Measurements from ENCODE around the gene MAP1B. TPM values are rescaled to one million over a fixed set of nuclear protein-coding genes. Genes with fewer than 3 reads are reported as not detected.
A peak's percentile ranks its signal among the peaks of the same experiment; 100 is the strongest.
"Not testable (repeated sequence)": the region's sequence is repeated elsewhere in the genome, so short reads cannot be mapped to it uniquely, and the experiment has no call there.

The MAP1B gene
- total RNA-seq, 4 donors from 2014 or later, result 479 to 654 (median 593) TPM

DNA sequence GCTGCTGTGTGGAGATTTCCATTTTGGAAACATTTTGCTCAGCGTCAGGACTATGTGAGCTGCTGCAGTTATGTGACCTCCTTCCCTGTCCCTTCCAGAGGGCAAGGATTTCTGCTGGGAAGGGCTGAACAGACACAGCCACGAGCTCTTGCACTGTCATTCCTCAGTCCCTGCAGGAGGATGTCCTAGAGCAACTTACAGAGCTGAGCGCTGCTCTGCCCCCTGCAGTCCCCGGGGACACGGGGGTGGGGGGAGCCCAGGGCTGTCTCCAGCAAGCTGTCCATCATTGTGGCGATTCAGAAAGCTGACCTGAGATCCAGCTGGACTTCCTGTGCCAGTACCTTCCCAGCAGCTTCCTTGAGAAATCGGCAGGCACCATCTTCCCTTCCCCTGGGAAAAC is 28.0 kb upstream of the MAP1B start:
- DNase-seq (ENCODE audit: low spot score) (no peak), ATAC-seq (ENCODE audit: low FRiP score) (no peak)
- TF ChIP-seq CTCF (IDR thresholded peaks at IDR 0.05), result no peak

DNA sequence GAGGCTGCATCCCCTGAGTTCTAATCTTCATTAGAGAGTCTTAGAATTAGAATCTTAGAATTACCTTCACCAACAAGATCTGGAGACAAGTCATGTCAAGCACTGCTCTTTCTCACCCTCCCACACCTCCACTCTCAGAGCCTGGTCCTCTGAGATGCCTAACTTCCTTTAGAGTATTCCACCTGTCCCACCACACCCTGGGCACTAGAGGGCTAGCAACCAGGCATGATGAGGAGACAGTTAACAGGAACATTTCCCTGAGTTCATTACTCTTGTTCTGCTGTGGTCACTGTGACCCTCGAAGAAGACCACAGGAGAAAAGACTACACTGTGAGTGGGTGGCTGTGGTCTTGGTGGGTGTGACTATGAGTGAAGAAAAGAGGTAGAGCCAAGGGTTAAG is 25.2 kb upstream of the MAP1B start:
- no peak for TF ChIP-seq CTCF (IDR thresholded peaks at IDR 0.05)
- ATAC-seq (ENCODE audit: low FRiP score) (no peak), DNase-seq (ENCODE audit: low spot score) (no peak)

GRCh38 chr5:72084876-72085275 is 22.4 kb upstream of the MAP1B start:
- TF ChIP-seq CTCF (IDR thresholded peaks at IDR 0.05), result no peak
- ATAC-seq (ENCODE audit: low FRiP score) (no peak), DNase-seq (ENCODE audit: low spot score) (no peak)

DNA sequence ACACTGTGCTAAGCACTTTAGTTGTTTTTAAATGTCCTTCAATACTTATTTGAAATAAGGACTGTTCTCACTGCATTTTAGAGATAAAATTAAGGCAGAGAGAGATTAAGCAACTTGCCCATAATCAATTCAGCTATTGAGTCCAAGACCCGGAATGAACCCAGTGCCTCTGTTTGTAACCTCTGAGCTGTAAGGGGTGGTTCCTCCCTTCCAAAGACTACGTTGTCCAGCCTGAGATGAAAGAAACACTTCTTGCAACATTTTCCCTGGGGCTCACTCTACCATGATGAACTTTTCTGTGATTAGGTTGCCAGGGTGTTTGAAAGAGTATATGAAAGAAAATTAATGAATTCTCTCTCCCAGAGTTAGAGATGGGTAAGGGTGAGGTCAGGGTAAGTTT is 22.0 kb upstream of the MAP1B start:
- ATAC-seq (ENCODE audit: low FRiP score) (peak; percentile 54), DNase-seq (ENCODE audit: low spot score) (no peak)
- no peak for TF ChIP-seq CTCF (IDR thresholded peaks at IDR 0.05)

- not testable (repeated sequence) for DNase-seq (ENCODE audit: low spot score); ATAC-seq (ENCODE audit: low FRiP score)
Observed at GRCh38 chr5:72089713-72090112, 17.6 kb upstream of the MAP1B start.

DNA sequence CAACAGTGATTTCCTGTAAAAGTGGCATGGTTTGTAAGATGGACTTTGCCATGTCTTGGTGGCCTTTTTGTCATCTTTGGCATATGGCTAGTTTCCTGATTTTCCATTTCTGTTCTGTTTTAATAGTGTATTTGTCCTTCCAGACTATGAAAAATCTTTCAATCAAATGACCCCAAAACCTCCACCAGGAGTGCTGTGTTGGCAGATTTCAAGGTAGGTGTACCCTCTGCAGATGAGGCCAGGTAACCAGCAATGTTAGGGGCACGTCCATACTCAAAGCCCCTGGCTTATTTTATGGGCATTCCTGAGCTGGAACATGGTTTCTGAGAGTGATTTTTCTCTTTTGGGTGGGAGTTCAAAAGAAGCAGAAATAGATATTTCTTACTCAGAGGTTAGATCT is 15.2 kb upstream of the MAP1B start:
- TF ChIP-seq CTCF (IDR thresholded peaks at IDR 0.05), result no peak
- ATAC-seq (ENCODE audit: low FRiP score), result no peak

DNA sequence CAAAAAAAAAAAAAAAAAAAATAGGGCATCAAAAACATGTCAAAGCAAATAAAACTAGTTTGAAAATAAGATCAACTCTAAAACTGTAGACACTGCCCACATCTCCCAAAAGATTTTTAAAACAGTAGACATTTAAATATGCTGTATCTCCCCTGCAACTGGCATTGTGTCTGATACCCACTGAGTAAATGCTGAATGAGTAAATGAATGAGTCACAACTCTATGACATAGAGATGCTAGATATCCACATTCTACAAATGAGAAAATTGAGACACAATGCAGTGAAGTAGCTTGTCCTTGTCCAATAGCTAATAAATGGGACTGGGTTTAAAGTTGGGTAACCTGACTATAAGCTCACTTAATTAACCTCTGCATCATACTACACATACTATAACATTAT is 14.1 kb upstream of the MAP1B start:
- TF ChIP-seq CTCF (IDR thresholded peaks at IDR 0.05), result no peak
- ATAC-seq (ENCODE audit: low FRiP score) (no peak), DNase-seq (ENCODE audit: low spot score) (no peak)

More for the DNA sequence above, 15.2 kb upstream of the MAP1B start:
- no peak for DNase-seq (ENCODE audit: low spot score)

- ATAC-seq (ENCODE audit: low FRiP score) (no peak), DNase-seq (ENCODE audit: low spot score) (no peak)
- no peak for TF ChIP-seq CTCF (IDR thresholded peaks at IDR 0.05)
Observed at GRCh38 chr5:72093824-72094223, 13.5 kb upstream of the MAP1B start.
